Stimulated activated CD4-positive, alpha-beta T cell treated with anti-CD3 and anti-CD28 coated beads, Interleukin-1b, Interleukin-23, amount 100 ng/mL, for 1 hour (primary cell): ENCODE data around the gene RNF213.
A peak's percentile ranks its signal among the peaks of the same experiment; 100 is the strongest.

Experiments
- DNase-seq, 2 donors: peaks; one replicate each; pipeline ENCODE4 v3.0.0-alpha.2; 2020; ENCODE audit warnings: low read depth in 2 of 2

Gene RNF213

GRCh38 chr17:80260791-80261158, at the start of gene RNF213:
TSS of gene RNF213 (plus strand) at chr17:80260852. CDS start at chr17:80263682, 2,830 bp downstream.
- DNase-seq = no peak

- DNase-seq = no peak
Measured at GRCh38 chr17:80212109-80212508, 48.5 kb upstream of the RNF213 start.

- DNase-seq = no peak
Measured at GRCh38 chr17:80212511-80212910, 48.1 kb upstream of the RNF213 start.

GRCh38 chr17:80212962-80213642, 47.5 kb upstream of the RNF213 start:
- DNase-seq = no peak

GRCh38 chr17:80213643-80213975, 47.0 kb upstream of the RNF213 start:
- no peak for DNase-seq

- DNase-seq = no peak
Measured at GRCh38 chr17:80214012-80214877, 46.4 kb upstream of the RNF213 start.

GRCh38 chr17:80214878-80215210, 45.8 kb upstream of the RNF213 start:
- DNase-seq = no peak

- no peak for DNase-seq
Measured at GRCh38 chr17:80216473-80217456, 43.9 kb upstream of the RNF213 start.

- no peak for DNase-seq
Measured at GRCh38 chr17:80217703-80218362, 42.8 kb upstream of the RNF213 start.

GRCh38 chr17:80218391-80218790, 42.3 kb upstream of the RNF213 start:
- no peak for DNase-seq

- DNase-seq = peak; percentile 83 to 86
Measured at GRCh38 chr17:80219013-80219762, 41.5 kb upstream of the RNF213 start.

- no peak for DNase-seq
Measured at GRCh38 chr17:80219763-80220053, 40.9 kb upstream of the RNF213 start.

- DNase-seq = peak in 1 of 2 donors; percentile 43
Measured at GRCh38 chr17:80220054-80220735, 40.5 kb upstream of the RNF213 start, which contains the start of the genes SGSH and SLC26A11. TSS of gene SGSH (minus strand) at chr17:80220333. CDS start at chr17:80220313, 20 bp downstream. TSS of gene SLC26A11 (plus strand) at chr17:80220427. CDS start at chr17:80221561, 1,134 bp downstream.

- no peak for DNase-seq
Measured at GRCh38 chr17:80220736-80221215, 39.9 kb upstream of the RNF213 start.

- no peak for DNase-seq
Measured at GRCh38 chr17:80221351-80222105, 39.1 kb upstream of the RNF213 start.

- no peak for DNase-seq
Measured at GRCh38 chr17:80222376-80223141, 38.1 kb upstream of the RNF213 start.

GRCh38 chr17:80223142-80223815, 37.4 kb upstream of the RNF213 start:
- DNase-seq = no peak
